Left hindlimb (tissue), 1 donor: ENCODE measurements around the gene ZSCAN2.
"Not testable (repeated sequence)": the region's sequence is repeated elsewhere in the genome, so short reads cannot be mapped to it uniquely, and the experiment has no call there.

Experiments used
- DNase-seq: peaks from one replicate; pipeline ENCODE4 v3.0.0-alpha.2; 2018

The ZSCAN2 gene

DNA sequence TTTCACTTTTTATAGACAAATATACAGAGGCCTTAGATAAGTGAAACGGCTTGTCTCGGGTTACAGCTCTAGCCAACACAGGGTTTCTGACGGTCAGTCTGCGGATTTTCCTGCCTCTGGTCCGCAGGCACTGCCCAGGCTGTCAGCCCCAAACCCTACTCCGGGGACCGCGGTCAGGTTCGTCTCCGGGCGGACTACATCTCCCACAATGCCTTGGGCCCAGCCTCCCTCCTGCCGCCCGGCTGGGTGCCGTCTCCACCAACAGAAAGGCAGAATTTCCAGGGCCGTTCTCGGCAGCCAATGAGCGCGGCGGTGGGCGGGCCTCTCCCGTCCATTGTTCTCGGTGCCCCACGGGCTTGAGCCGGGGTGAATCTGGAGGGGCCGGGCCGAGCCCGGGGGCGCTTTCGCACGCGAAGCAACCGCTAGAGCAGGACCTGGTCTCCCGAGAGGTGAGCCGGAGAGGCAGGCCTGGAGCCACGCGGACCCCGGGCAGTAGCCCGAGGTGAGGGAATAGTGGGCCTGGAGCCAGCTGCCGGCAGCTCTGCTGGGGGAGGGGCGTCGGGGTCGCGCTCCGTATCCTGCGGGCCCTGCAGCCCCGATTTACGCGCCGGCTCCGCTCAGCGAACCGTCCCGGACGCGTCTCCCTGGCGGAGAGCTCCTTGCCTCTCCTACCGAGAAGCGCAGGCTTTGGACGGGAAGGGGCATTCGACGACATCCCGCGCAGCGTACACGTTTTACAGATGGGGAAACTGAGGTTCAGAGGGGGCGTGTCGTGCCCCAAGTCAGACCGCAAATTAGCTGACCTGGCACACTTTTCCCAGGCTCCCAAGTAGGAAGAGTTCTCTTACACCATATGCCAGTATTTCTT is at the start of gene ZSCAN2:
ZSCAN2 (plus strand) TSS at position 323 of the 868 bp plus-strand sequence. CDS start 2,919 bp downstream, outside the sequence.
- peak; percentile 97 for DNase-seq

DNA sequence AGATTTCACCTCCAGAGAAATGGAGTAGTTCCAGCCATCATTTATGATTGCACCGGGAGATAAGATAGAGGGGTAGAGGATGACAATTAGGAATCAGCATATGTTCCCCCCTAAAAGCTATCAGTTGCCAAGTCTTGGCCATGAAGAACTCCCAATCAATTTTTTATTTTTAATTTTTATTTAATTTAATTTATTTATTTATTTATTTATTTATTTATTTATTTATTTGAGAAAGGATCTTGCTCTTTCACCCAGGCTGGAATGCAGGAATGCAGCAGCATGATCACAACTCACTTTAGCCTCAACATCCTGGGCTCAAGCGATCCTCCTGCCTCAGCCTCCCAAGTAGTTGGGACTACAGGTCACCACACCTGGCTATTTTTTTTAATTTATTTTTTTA is 49.2 kb upstream of the ZSCAN2 start:
- DNase-seq: not testable (repeated sequence)

DNA sequence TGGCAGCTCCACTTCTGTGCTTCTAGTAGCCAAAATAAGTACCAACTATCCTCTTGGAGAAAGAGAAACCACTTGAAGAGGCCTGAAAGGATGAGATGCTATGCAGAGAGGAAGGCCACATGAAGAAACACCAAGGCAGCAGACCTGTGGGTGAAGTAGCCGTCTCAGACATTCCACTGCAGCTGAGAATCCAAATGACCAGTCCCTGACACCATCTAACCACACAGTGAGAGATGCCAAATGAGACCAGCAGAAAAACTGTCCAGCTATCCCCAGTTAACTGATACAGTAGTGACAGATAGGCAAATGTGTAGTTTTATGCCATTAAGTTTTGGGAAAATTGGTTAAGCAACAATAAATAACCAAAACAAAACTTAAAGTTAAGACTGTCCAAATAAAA is 47.9 kb upstream of the ZSCAN2 start:
- no peak for DNase-seq

- DNase-seq: not testable (repeated sequence)
Measured at GRCh38 chr15:84556690-84557089, 44.1 kb upstream of the ZSCAN2 start.

- DNase-seq: not testable (repeated sequence)
Measured at GRCh38 chr15:84568021-84568420, 32.8 kb upstream of the ZSCAN2 start.

DNA sequence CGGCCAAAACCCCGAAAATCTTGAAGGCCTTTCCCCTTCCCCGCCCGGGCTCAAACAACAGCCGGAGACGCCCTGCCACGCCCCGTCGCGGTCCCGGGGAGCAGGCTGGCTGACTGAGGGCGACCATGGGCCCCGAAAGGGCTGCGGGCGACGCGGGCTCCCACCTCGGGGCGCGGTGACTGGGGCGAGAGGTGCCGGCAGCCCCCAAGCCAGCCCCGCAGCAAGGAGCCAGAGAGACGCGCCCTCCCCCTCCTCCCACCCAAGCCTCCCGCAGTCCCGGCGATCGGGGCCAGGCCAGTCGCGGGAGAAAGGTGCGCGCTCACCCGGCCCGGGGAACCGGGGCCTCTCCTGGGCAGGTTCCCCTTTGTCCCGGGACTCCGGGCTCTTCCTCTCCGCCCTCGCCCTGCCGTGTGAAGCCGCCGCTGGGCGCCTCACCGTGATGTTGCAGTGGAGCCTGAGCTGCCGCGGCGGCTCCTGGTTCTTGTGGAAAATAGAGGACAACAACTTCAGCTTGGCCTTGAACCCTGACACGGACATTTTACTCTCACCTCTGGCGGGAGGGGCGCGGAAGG is 30.6 kb upstream of the ZSCAN2 start:
- peak; percentile 66 for DNase-seq

- DNase-seq: no peak
Measured at GRCh38 chr15:84572231-84572630, 28.6 kb upstream of the ZSCAN2 start.

- no peak for DNase-seq
Measured at GRCh38 chr15:84575493-84575892, 25.3 kb upstream of the ZSCAN2 start.

GRCh38 chr15:84577891-84578290 is 22.9 kb upstream of the ZSCAN2 start:
- DNase-seq: not testable (repeated sequence)

DNA sequence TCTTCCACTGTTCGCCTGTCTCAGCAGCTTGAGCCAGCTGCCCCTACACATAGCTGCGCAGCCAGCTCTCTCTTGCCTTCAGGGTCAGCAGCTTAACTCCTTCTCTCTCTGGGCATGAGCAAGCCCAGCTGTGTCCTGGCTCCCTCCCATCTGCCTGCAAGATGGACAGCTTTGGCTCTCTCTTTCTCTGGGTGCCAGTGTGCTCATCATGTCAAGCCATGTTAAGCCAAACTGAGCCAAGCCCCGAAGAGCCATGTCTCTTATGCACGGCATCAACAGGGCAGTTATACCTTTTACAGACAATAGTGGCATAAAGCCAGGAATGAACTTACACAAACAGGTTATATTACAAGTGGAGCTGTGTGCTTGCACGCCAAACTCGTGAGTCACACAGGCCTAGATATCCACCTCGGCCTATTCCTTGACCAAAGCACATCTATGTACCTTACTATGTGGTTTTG is 21.5 kb upstream of the ZSCAN2 start:
- not testable (repeated sequence) for DNase-seq

DNA sequence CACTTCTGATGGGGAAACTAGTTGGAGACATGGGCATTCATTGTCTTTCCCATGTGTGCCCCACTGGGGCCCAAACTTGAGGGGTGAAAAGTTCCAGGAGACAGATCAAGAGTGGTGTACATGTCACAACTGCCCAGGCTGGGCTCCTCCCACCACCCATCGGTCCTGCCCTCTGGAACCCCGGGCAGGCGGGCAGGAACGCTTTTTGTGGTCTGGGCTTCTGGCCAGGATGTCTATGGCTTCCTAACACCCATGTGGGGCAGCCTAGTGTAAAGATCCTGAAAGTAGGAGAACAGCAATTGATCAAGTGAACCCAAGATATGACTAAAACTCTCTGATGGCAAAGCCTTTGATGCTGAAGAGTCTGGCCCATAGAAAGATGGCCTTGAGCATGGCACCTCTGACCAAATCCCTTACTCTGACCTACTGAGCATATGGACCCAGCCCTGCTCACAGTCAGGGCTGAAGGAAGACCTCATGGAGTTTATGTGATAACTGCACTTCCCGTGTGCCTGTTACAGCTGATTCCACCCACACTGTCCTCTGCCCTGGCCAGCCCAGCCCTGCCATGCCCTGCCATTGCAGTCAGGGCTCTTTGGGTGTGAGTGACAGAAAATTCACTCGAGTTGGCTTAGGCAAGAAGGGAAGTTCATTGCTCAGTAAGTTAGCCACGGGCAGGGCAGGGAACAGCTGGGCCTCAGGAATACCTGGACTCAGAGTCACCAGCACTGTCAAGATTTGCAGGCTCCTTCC is 19.0 kb upstream of the ZSCAN2 start:
- not testable (repeated sequence) for DNase-seq

- no peak for DNase-seq
Measured at GRCh38 chr15:84582583-84583157, 18.1 kb upstream of the ZSCAN2 start.

DNA sequence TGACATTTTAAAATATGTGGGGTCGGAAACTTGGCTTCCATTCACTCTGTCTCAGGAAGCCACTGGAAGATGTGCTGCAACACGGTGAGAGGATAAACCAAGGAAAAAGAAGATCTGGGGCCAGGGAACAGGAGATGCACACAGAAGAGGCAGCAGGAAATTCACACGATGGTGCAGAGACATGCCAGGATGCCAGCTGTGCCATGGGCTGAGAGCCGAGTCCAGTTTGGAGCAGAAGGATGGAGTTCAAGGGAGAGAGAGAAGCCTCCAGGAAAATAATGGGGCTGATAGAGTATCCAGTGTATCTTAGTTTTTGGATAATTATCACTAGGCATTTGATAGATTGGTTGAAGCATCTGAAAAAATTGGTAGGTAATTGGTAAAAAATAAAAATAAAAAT is 16.9 kb upstream of the ZSCAN2 start:
- DNase-seq: not testable (repeated sequence)

GRCh38 chr15:84586696-84587095 is 14.1 kb upstream of the ZSCAN2 start:
- DNase-seq: no peak

DNA sequence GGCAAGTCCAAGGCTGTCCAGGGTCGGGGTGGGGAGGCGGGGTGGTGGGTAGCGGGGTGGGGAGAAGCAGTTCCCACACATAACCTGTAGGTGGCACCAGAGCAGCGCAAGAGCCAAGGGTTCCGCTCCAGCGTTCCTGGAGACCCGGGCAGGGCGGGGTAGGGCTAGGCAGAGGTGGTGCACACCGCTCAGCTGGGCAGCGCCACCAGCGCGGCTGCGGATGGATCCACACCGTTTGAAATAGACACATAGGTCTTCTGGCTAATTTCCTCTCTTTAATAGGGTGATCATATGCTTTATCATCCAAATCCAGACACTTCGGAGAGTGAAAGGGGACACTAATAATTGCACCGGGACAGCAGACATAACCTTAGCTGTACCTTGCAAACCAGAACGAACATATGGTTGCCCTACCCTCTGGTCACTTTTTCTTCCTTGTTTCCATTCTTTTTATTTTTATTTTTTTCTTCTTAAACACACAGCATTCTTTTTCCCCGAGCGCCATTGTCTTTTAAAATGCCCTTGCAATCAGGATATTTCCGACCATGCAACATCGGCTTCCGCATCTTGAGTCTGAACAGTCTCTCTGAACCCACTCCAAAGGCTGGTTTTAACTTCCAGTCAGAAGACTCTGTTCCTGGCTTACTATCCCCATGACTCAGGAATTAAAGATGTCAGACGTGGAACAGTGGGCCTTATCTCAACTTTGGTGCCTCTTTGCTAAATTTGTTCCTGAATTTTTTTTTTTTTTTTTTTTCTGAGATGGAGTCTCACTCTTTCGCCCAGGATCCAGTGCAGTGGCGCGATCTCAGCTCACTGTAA is 12.5 kb upstream of the ZSCAN2 start:
- DNase-seq: peak; percentile 84

- no peak for DNase-seq
Measured at GRCh38 chr15:84590406-84590805, 10.4 kb upstream of the ZSCAN2 start.

GRCh38 chr15:84591815-84592214 is 9.0 kb upstream of the ZSCAN2 start:
- DNase-seq: no peak

- DNase-seq: no peak
Measured at GRCh38 chr15:84594617-84595290, 6.1 kb upstream of the ZSCAN2 start.

GRCh38 chr15:84595660-84596059 is 5.1 kb upstream of the ZSCAN2 start:
- DNase-seq: no peak

DNA sequence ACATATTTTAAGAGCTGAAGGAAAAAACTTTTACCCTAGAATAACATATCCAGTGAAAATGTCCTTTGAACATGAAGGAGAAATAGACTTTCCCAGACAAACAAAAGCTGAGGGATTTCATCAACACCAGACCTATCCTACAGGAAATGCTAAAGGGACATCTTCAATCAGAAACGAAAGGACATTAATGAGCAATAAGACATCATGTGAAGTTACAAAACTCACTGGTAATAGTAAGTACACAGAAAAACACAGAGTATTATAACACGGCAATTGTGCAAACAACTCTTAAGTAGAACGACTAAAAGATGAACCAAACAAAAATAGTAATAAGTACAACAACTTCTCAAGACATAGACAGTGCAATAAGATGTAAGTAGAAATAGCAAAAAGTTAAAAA is 3.5 kb upstream of the ZSCAN2 start:
- DNase-seq: no peak

DNA sequence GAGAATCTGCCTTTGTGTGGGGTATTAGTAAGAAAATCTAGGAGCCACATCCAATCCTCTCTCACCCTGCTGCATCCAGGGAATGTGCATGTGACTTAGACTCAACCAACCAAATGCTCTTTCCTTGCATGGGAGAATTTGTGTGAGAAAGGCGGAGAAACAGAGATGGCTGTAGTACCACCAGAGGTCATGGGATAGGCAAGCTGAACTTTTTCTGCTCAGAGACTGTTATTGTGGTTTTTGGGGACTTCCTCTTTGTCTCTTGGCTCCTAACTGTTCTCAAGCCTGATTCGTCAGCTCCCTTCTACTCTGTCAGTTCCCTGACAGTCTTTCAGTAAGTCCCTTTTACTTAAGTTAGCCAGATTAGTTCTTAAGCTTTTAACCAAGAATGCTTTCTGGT is 2.6 kb upstream of the ZSCAN2 start:
- DNase-seq: no peak

DNA sequence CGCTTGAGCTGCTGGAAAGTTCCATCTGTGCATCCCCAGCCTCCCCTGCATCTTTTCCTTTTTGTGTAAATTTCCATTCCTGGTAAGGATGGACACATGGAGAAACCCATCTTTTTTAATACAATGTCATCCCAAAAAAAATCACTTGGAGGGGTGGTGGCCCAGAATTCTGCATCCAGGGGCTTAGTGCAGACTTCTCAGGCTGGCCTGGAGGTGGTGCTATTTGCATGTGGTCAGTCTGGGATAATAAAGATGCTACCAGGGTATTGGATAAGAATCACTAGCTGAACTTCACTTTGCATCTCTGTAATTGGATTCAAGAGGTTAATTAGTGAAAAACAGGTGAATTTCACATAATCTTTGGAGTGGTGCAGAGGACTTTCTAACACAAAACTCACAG is 1.8 kb upstream of the ZSCAN2 start:
- no peak for DNase-seq
